HepG2 (cell line): ENCODE measurements around the gene CFHR2. TPM values are rescaled to one million over a fixed set of nuclear protein-coding genes. Genes with fewer than 3 reads are reported as not detected.
"Not testable (repeated sequence)": the region's sequence is repeated elsewhere in the genome, so short reads cannot be mapped to it uniquely, and the experiment has no call there.

Source experiments
- ARNTL ChIP-seq: sonication (generic); formaldehyde crosslinking; IDR thresholded peaks from 2 replicates; pipeline ENCODE4 v1.4.0; 2020; ENCODE audit warnings: mild to moderate bottlenecking, missing genetic modification reagents
- BCL3 ChIP-seq: sonication (generic); formaldehyde crosslinking; IDR thresholded peaks from 2 replicates; pipeline ENCODE4 v1.5.1; 2020; ENCODE audit warnings: mild to moderate bottlenecking, missing genetic modification reagents, moderate library complexity
- CBFB ChIP-seq: sonication (generic); formaldehyde crosslinking; IDR thresholded peaks from 2 replicates; pipeline ENCODE4 v1.4.0; 2020; ENCODE audit warnings: missing genetic modification reagents
- FOXA1 ChIP-seq, 2 experiments: fragments of 450-650 bp in 1 of 2; sonication (generic) in 1 of 2; formaldehyde crosslinking in 1 of 2; IDR thresholded peaks; 2 replicates each; pipeline versions ENCODE4 v1.4.0 to v1.6.1; 2016 to 2020; ENCODE audit warnings: missing genetic modification reagents in 1 of 2
- HNRNPL ChIP-seq: fragments of 200-400 bp; formaldehyde crosslinking; IDR thresholded peaks from 2 replicates; pipeline ENCODE4 v1.6.1; 2017; ENCODE audit warnings: mild to moderate bottlenecking, low read depth, low read length
- NONO ChIP-seq, 2 experiments: fragments of 450-650 bp in 1 of 2; sonication (generic) in 1 of 2; formaldehyde crosslinking in 1 of 2; IDR thresholded peaks in 1 of 2; conservative IDR thresholded peaks in 1 of 2; 2 replicates each; pipeline versions ENCODE4 v1.6.1 to v1.8.0; 2017 to 2022; ENCODE audit warnings: mild to moderate bottlenecking in 1 of 2, missing genetic modification reagents in 1 of 2, moderate library complexity in 1 of 2
- SP5 ChIP-seq: IDR thresholded peaks from 2 replicates; pipeline ENCODE4 v1.6.1; 2016; ENCODE audit warnings: low read depth, borderline replicate concordance
- SPEN ChIP-seq: sonication (generic); formaldehyde crosslinking; IDR thresholded peaks from 2 replicates; pipeline ENCODE4 v1.5.1; 2020; ENCODE audit warnings: low read depth, mild to moderate bottlenecking, missing genetic modification reagents
- TFAP4 ChIP-seq: sonication (generic); IDR thresholded peaks from 2 replicates; pipeline ENCODE4 v1.6.1; 2016; ENCODE audit warnings: low read depth, borderline replicate concordance
- TFDP2 ChIP-seq: sonication (generic); formaldehyde crosslinking; IDR thresholded peaks from 2 replicates; pipeline ENCODE4 v1.4.0; 2020; ENCODE audit warnings: missing genetic modification reagents
- ZBTB4 ChIP-seq: sonication (generic); formaldehyde crosslinking; IDR thresholded peaks from 2 replicates; pipeline ENCODE4 v1.4.0; 2020; ENCODE audit warnings: missing genetic modification reagents, mild to moderate bottlenecking, borderline replicate concordance
- ZFP91 ChIP-seq: sonication (generic); formaldehyde crosslinking; IDR thresholded peaks from 2 replicates; pipeline ENCODE4 v1.9.0; 2022; ENCODE audit warnings: missing genetic modification reagents, mild to moderate bottlenecking, borderline replicate concordance
- ZNF777 ChIP-seq: sonication (generic); formaldehyde crosslinking; IDR thresholded peaks from 2 replicates; pipeline ENCODE4 v1.4.0; 2020; ENCODE audit warnings: missing genetic modification reagents
- ZNF784 ChIP-seq: sonication (generic); formaldehyde crosslinking; IDR thresholded peaks from 2 replicates; pipeline ENCODE4 v1.5.1; 2020; ENCODE audit warnings: missing genetic modification reagents, mild to moderate bottlenecking, borderline replicate concordance
- ZSCAN31 ChIP-seq: sonication (generic); formaldehyde crosslinking; IDR thresholded peaks from 2 replicates; pipeline ENCODE4 v1.5.0; 2020; ENCODE audit warnings: low read depth, mild to moderate bottlenecking, missing genetic modification reagents
- polyA plus RNA-seq, 8 experiments: library from polyadenylated mRNA; depleted of rRNA in 3 of 8; stranded (reverse) in 7 of 8; unstranded in 1 of 8; fragments of >200 nt; fragmentation: Illumina TruSeq in 4 of 8; extraction: Trizol in 4 of 8; gene quantifications; 2 replicates each; pipeline versions ENCODE4 v1.2.1 to v1.2.3, GENCODE V29; 2011 to 2016; ENCODE audit warnings: low read depth in 4 of 8, missing spikeins in 1 of 8, mixed read lengths in 1 of 8; ENCODE audit not compliant: insufficient read depth in 1 of 8
- total RNA-seq, 5 experiments: library from RNA; depleted of rRNA; stranded (reverse); fragments of >200 nt; fragmentation: Illumina TruSeq; extraction: Trizol; gene quantifications; 2 replicates each; pipeline ENCODE4 v1.2.3, GENCODE V29; 2016; ENCODE audit warnings: low read depth in 1 of 5

The CFHR2 gene
- total and polyA plus RNA-seq, 2 of the 13 experiments (the other 11 are each of a cell fraction or from before 2014, with no cell fraction given) = not detected

- peak; percentile 81 for TF ChIP-seq SPEN (CRISPR knock-in tag)
- 0 out of 2 replicates have a peak, but pooled peaks have one; percentile 20 for TF ChIP-seq FOXA1 (IDR thresholded peaks at IDR 0.05)
- TF ChIP-seq FOXA1 (CRISPR knock-in tag; IDR thresholded peaks at IDR 0.05) = peak; percentile 93
- not testable (repeated sequence) for TF ChIP-seq NONO (IDR thresholded peaks at IDR 0.05)
- TF ChIP-seq NONO (CRISPR knock-in tag; conservative IDR thresholded peaks at IDR 0.05) = peak; percentile 68
- peak; percentile 62; the same call in 1 of the 2 replicates for TF ChIP-seq TFAP4
- TF ChIP-seq SP5 (CRISPR knock-in tag) = peak; percentile 93
- 0 out of 2 replicates have a peak, but pooled peaks have one; percentile 50 for TF ChIP-seq HNRNPL
- peak; percentile 32; the same call in 1 of the 2 replicates for TF ChIP-seq ZNF784 (CRISPR knock-in tag)
- peak; percentile 24; the same call in 1 of the 2 replicates for TF ChIP-seq ZNF777
- TF ChIP-seq BCL3 (CRISPR knock-in tag) = peak; percentile 65; the same call in 1 of the 2 replicates
- peak; percentile 83 for TF ChIP-seq ZFP91 (CRISPR knock-in tag)
- TF ChIP-seq TFDP2 (CRISPR knock-in tag) = peak; percentile 46; the same call in 1 of the 2 replicates
- TF ChIP-seq CBFB (CRISPR knock-in tag) = 0 out of 2 replicates have a peak, but pooled peaks have one; percentile 18
- 0 out of 2 replicates have a peak, but pooled peaks have one; percentile 41 for TF ChIP-seq ZBTB4
- TF ChIP-seq ZSCAN31 (CRISPR knock-in tag) = peak; percentile 27; the same call in 1 of the 2 replicates
- peak; percentile 56; the same call in 1 of the 2 replicates for TF ChIP-seq ARNTL (CRISPR knock-in tag)
Observed at GRCh38 chr1:196991919-196992651, 48.5 kb downstream of the CFHR2 start (continued).
